PFSK-1 (cell line): Measurements from ENCODE around the gene MZF1.

Experiments
- FOXP2 ChIP-seq: optimal IDR thresholded peaks from 2 replicates; pipeline ENCODE3; 2011; ENCODE audit warnings: borderline replicate concordance, control low read depth, inconsistent platforms; ENCODE audit not compliant: insufficient read depth; ENCODE audit errors: extremely low read length, extremely low read depth
- POLR2AphosphoS5 ChIP-seq: IDR thresholded peaks from 2 replicates; pipeline ENCODE4 v1.6.1; 2012; ENCODE audit warnings: low read depth, mild to moderate bottlenecking, control low read depth, low read length, moderate library complexity
- SIN3A ChIP-seq: IDR thresholded peaks from 2 replicates; pipeline ENCODE4 v1.6.1; 2012; ENCODE audit warnings: mild to moderate bottlenecking, low read length, moderate library complexity, borderline replicate concordance; ENCODE audit not compliant: insufficient read depth
- TAF1 ChIP-seq: IDR thresholded peaks from 2 replicates; pipeline ENCODE4 v1.6.1; 2012; ENCODE audit warnings: low read length, control low read depth, borderline replicate concordance; ENCODE audit not compliant: insufficient read depth
- TF ChIP-seq, protein P1 (sequence below), 2 experiments: IDR thresholded peaks; 2 replicates each; pipeline versions ENCODE4 v1.6.1 to v1.8.0; 2011 to 2012; ENCODE audit warnings: low read depth in 2 of 2, low read length in 2 of 2, control low read depth in 1 of 2, inconsistent platforms in 1 of 2, mild to moderate bottlenecking in 1 of 2, moderate library complexity in 1 of 2; ENCODE audit not compliant: insufficient read depth in 1 of 2

MZF1 gene

DNA sequence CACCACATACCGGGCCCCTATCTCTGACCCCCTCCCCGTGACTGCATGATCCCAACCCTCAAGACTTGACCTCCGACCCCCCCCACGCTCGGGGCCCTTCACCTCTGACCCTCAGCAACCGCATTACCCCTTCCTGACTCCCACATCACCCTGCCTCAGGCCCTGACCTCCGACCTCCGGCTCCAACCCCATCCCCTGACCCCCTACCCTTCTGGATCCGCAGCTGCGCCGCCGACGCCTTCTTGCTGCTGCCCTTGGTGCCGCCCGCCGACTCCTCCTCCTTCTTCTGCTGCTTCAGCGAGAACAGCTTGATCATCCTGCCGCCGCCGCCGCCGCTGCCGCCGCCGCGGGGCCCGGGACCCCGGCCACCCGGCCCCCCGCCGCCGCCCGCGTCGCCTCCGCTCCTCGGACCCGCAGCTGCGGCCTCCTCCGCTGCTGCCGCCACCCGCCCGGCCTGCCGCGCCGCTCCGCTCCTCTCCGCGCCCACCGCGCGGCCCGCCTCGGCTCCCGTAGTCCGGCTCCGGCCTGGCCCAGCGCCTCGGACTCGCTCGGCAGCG lies 15.0 kb downstream of the MZF1 start, which contains the start of gene UBE2M:
Gene UBE2M, minus strand, starts transcription at position 546 of the 557 bp plus-strand sequence. Its CDS starts 230 bp downstream, at position 316.
- no peak for TF ChIP-seq POLR2AphosphoS5

DNA sequence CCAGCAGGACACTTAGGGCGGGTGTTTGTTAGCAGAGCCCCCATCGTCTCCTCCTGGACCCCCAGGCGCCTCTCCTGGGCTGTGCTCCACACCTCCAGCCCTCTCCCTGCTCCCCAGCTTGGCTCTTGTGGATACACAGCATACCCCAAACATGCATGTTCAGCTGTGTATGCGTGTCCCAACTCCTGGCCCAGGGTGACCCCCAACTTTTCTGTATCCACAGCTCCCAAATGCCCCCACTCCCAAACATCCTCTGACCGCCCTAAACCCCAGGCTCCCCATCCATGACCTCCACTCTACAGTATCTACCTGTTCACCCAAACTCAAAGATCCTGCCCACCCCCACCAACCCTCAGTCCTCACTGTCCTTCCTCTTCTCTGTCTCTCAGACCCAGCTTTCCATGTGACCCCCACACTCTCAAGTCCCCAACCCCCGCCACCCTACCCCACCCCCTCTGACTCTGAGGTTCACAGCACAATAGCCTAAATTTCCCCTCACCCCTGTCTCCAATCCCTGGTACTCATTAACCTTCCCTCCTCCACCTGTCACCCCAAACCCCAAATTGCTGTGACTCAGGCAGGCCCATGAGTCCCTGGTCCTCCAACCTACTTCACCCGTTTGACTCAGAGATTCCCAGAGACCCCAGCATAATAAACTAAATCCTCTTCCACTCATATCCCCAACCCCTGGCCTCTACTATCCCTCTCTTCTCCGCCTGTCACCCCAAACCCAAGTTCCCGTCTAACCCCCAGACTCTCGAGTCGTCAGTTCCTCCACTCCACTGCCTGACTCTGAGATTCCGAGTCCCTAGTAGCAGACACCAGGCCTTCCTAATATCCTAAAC lies 15.7 kb downstream of the MZF1 start:
- no peak for TF ChIP-seq POLR2AphosphoS5
- TF ChIP-seq FOXP2: no peak
- TF ChIP-seq, protein P1, sequence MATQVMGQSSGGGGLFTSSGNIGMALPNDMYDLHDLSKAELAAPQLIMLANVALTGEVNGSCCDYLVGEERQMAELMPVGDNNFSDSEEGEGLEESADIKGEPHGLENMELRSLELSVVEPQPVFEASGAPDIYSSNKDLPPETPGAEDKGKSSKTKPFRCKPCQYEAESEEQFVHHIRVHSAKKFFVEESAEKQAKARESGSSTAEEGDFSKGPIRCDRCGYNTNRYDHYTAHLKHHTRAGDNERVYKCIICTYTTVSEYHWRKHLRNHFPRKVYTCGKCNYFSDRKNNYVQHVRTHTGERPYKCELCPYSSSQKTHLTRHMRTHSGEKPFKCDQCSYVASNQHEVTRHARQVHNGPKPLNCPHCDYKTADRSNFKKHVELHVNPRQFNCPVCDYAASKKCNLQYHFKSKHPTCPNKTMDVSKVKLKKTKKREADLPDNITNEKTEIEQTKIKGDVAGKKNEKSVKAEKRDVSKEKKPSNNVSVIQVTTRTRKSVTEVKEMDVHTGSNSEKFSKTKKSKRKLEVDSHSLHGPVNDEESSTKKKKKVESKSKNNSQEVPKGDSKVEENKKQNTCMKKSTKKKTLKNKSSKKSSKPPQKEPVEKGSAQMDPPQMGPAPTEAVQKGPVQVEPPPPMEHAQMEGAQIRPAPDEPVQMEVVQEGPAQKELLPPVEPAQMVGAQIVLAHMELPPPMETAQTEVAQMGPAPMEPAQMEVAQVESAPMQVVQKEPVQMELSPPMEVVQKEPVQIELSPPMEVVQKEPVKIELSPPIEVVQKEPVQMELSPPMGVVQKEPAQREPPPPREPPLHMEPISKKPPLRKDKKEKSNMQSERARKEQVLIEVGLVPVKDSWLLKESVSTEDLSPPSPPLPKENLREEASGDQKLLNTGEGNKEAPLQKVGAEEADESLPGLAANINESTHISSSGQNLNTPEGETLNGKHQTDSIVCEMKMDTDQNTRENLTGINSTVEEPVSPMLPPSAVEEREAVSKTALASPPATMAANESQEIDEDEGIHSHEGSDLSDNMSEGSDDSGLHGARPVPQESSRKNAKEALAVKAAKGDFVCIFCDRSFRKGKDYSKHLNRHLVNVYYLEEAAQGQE (IDR thresholded peaks at IDR 0.05; ENCODE audit: insufficient read depth in 1 of 2, low read depth in 2 of 2, low read length in 2 of 2): no peak
- no peak for TF ChIP-seq TAF1
- TF ChIP-seq SIN3A: no peak

DNA sequence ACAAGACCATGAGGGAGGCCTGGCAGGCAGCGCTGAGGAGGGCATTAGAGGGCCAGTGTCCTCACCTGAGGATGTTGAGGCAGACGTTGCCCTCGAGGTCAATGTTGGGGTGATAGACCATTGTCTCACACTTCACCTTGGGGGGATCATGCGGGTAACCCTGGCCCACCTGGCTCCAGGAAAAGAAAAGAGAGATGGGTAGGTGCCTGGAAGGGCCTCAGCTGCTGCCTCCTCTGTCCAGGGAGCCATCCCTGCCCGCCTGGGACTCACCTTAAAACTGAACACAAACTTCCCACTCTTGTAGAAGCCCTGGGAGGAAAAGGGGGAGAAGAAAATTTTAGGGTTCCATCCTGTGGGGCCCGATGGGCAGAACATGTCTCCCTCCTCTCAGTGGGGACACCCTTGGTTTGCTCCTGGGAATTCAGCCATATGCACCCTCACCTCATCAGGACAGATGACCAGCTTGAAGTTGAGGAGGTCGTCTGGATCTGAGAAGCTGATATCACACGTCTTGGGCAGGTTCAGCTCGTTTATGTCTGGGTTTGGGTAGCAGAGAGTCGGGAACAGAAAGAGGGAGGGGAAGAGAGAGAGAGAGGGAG lies 16.4 kb downstream of the MZF1 start:
- TF ChIP-seq FOXP2: no peak
- no peak for TF ChIP-seq TAF1
- TF ChIP-seq POLR2AphosphoS5: no peak
- TF ChIP-seq, protein P1 (IDR thresholded peaks at IDR 0.05; ENCODE audit: insufficient read depth in 1 of 2, low read depth in 2 of 2, low read length in 2 of 2): no peak
- no peak for TF ChIP-seq SIN3A

DNA sequence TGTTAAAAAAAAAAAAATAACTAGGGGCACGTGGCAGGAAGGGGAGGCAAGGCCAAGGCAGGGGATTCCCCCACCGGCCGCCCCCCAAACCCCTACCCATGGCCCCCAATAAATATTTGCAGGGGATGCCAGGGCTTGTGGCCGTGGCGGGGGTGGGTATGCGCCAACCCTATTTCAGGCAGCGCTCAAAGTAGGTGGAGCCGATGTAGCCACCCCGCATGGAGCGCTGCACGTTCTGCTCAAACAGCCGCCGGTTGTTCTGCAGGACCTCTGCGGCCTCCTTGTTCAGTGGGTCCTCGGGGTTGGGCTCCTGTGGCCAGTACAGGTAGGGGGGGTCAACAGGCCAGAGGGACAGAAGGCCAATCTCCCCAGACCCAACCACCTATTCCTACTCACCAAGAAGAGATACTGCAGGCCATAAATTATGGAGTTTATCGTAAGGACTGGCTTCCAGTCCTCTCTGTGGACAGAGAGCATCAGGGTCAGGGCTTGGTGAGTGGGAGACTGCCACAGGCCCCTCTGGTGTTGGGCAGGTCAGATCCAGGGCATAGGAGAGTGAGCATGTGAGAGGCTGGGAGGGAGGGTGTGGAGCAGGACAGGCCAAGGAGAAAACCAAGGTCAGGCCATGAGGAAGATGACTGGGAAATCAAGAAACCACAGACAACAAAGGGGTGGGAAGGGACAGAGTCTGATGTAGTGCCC lies 17.1 kb downstream of the MZF1 start:
- TF ChIP-seq POLR2AphosphoS5 (no peak), TAF1 (no peak), FOXP2 (no peak), SIN3A (no peak)
- TF ChIP-seq, protein P1 (IDR thresholded peaks at IDR 0.05; ENCODE audit: insufficient read depth in 1 of 2, low read depth in 2 of 2, low read length in 2 of 2): no peak

DNA sequence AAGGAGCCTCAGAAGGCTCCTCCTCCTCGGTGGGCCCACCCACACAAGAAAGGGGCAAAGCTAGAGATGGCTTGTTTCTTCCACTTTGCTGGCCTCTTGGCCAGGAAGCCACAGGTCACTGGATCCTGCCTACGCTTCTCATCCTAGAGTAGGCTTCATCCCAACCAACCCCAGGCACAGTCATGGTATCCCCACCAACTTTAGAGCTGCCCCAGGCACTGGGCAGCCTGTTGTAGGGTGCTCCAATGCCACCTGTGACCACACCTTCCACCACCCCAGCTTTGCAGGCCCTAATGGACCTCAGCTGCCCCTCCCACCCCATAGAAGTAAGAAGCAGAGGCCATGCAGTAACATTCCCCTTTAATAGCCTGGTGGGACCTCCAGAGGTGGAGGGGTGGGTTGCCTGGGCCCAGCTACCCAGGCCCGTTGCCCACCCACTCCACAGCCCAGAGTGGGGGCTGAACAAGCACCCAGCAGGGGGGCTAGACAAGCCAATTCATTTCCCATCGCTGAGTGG lies 17.7 kb downstream of the MZF1 start:
- TF ChIP-seq SIN3A: no peak
- no peak for TF ChIP-seq FOXP2
- TF ChIP-seq, protein P1 (IDR thresholded peaks at IDR 0.05; ENCODE audit: insufficient read depth in 1 of 2, low read depth in 2 of 2, low read length in 2 of 2): no peak
